GM18858 (cell line): ENCODE data around the gene SETBP1.

Source experiments
- ATAC-seq: cut with Tn5 transposase; IDR thresholded peaks from one replicate; pipeline ENCODE4 v1.9.1; 2021; ENCODE audit not compliant: unreplicated experiment

The SETBP1 gene

GRCh38 chr18:45054636-45055035 lies 373.9 kb downstream of the SETBP1 start:
- ATAC-seq, result no peak

- no peak for ATAC-seq
Measured at GRCh38 chr18:45055811-45056210, 375.1 kb downstream of the SETBP1 start.

GRCh38 chr18:45056926-45057325 lies 376.2 kb downstream of the SETBP1 start:
- no peak for ATAC-seq

- no peak for ATAC-seq
Measured at GRCh38 chr18:45057955-45058600, 377.4 kb downstream of the SETBP1 start.

GRCh38 chr18:45059695-45060094 lies 379.0 kb downstream of the SETBP1 start:
- ATAC-seq, result no peak

GRCh38 chr18:45060102-45060501 lies 379.4 kb downstream of the SETBP1 start:
- ATAC-seq, result no peak

GRCh38 chr18:45061359-45061758 lies 380.7 kb downstream of the SETBP1 start:
- no peak for ATAC-seq

- ATAC-seq, result no peak
Measured at GRCh38 chr18:45063246-45064038, 382.8 kb downstream of the SETBP1 start.

GRCh38 chr18:45066210-45066609 lies 385.5 kb downstream of the SETBP1 start:
- ATAC-seq, result no peak

- ATAC-seq, result no peak
Measured at GRCh38 chr18:45066886-45067285, 386.2 kb downstream of the SETBP1 start.

- no peak for ATAC-seq
Measured at GRCh38 chr18:45068400-45069094, 387.9 kb downstream of the SETBP1 start.

- ATAC-seq, result no peak
Measured at GRCh38 chr18:45069546-45069945, 388.9 kb downstream of the SETBP1 start.

- no peak for ATAC-seq
Measured at GRCh38 chr18:45071956-45072355, 391.3 kb downstream of the SETBP1 start.

- ATAC-seq, result no peak
Measured at GRCh38 chr18:45073556-45073955, 392.9 kb downstream of the SETBP1 start.

GRCh38 chr18:45081566-45082181 lies 401.0 kb downstream of the SETBP1 start:
- no peak for ATAC-seq

- ATAC-seq, result no peak
Measured at GRCh38 chr18:45083226-45083855, 402.7 kb downstream of the SETBP1 start.

GRCh38 chr18:45084206-45084605 lies 403.5 kb downstream of the SETBP1 start:
- ATAC-seq, result no peak

- ATAC-seq, result no peak
Measured at GRCh38 chr18:45085916-45086624, 405.4 kb downstream of the SETBP1 start.

- no peak for ATAC-seq
Measured at GRCh38 chr18:45086777-45087176, 406.1 kb downstream of the SETBP1 start.

GRCh38 chr18:45090526-45091140 lies 409.9 kb downstream of the SETBP1 start:
- ATAC-seq, result no peak
